PFSK-1 (cell line): ENCODE results near the gene MYLIP.

Experiments
- POLR2AphosphoS5 ChIP-seq: IDR thresholded peaks from 2 replicates; pipeline ENCODE4 v1.6.1; 2012; ENCODE audit warnings: low read depth, mild to moderate bottlenecking, control low read depth, low read length, moderate library complexity
- SIN3A ChIP-seq: IDR thresholded peaks from 2 replicates; pipeline ENCODE4 v1.6.1; 2012; ENCODE audit warnings: mild to moderate bottlenecking, low read length, moderate library complexity, borderline replicate concordance; ENCODE audit not compliant: insufficient read depth

- no peak for TF ChIP-seq SIN3A
- TF ChIP-seq POLR2AphosphoS5: no peak
These were observed 7.5 kb upstream of the MYLIP start for GRCh38 chr6:16121339-16121738.
